Smooth muscle cell (in vitro differentiated cells): ENCODE results near the gene TNFRSF14. TPM values are rescaled to one million over a fixed set of nuclear protein-coding genes. Genes with fewer than 3 reads are reported as not detected.

Source experiments
- DNase-seq: peaks from one replicate; lab custom pipeline; 2025; ENCODE audit not compliant: unreplicated experiment; lab: John Stamatoyannopoulos, UW
- H2AFZ ChIP-seq: fragments of 200-600 bp; sonication (generic); 2 replicates; pipeline ENCODE4 v1.6.0; 2016; ENCODE audit warnings: antibody characterized with exemption, low read depth, mild to moderate bottlenecking
- H3F3A ChIP-seq: fragments of 200-600 bp; sonication (generic); 2 replicates; pipeline ENCODE4 v1.6.0; 2017; ENCODE audit warnings: antibody characterized with exemption, low read depth
- H3K27ac ChIP-seq: fragments of 200-600 bp; sonication (generic); 2 replicates; pipeline ENCODE4 v1.5.1; 2016; ENCODE audit warnings: low read depth, mild to moderate bottlenecking
- H3K27me3 ChIP-seq: fragments of 200-600 bp; sonication (generic); 2 replicates; pipeline ENCODE4 v1.6.1; 2016; ENCODE audit warnings: low read depth, mild to moderate bottlenecking
- H3K36me3 ChIP-seq: fragments of 200-600 bp; sonication (generic); 2 replicates; pipeline ENCODE4 v1.5.1; 2016; ENCODE audit warnings: low read depth
- H3K4me1 ChIP-seq: fragments of 200-600 bp; sonication (generic); 2 replicates; pipeline ENCODE4 v1.5.1; 2016; ENCODE audit warnings: low read depth
- H3K4me2 ChIP-seq: fragments of 200-600 bp; sonication (generic); 2 replicates; pipeline ENCODE4 v1.6.0; 2016; ENCODE audit warnings: mild to moderate bottlenecking
- H3K4me3 ChIP-seq: fragments of 200-600 bp; sonication (generic); 2 replicates; pipeline ENCODE4 v1.5.1; 2016; ENCODE audit warnings: mild to moderate bottlenecking
- H3K79me2 ChIP-seq: fragments of 200-600 bp; sonication (generic); 2 replicates; pipeline ENCODE4 v1.6.0; 2016; ENCODE audit warnings: low read depth, mild to moderate bottlenecking
- H3K9ac ChIP-seq: fragments of 200-600 bp; sonication (generic); 2 replicates; pipeline ENCODE4 v1.6.0; 2016; ENCODE audit warnings: low read depth
- H3K9me3 ChIP-seq: fragments of 200-600 bp; sonication (generic); replicated peaks from 2 replicates; pipeline ENCODE4 v1.5.1; 2016; ENCODE audit warnings: low read depth
- H4K20me1 ChIP-seq: fragments of 200-600 bp; sonication (generic); 2 replicates; pipeline ENCODE4 v1.6.0; 2016; ENCODE audit warnings: low read depth
- WGBS: methylation state at CpG from one replicate; pipeline ENCODE4 v1.1.7; 2016; ENCODE audit warnings: low lambda C conversion rate; 5-methylcytosine and 5-hydroxymethylcytosine counted together
- polyA plus RNA-seq: library from polyadenylated mRNA; unstranded; fragments of >200 nt; fragmentation: Nextera tagmentation; extraction: Ambion mirVana; gene quantifications from 2 replicates; pipeline ENCODE4 v1.2.1, GENCODE V29; 2016
- total RNA-seq: library from RNA; depleted of rRNA; stranded (reverse); fragments of >200 nt; gene quantifications from 2 replicates; pipeline ENCODE4 v1.2.3, GENCODE V29; 2014
- TF ChIP-seq, protein P1 (sequence below): fragments of 200-600 bp; sonication (generic); IDR thresholded peaks from 2 replicates; pipeline ENCODE4 v1.5.1; 2017; ENCODE audit warnings: borderline replicate concordance, mild to moderate bottlenecking, antibody characterized with exemption; ENCODE audit not compliant: insufficient read depth, poor library complexity, severe bottlenecking

The TNFRSF14 gene
- total and polyA plus RNA-seq, 2 experiments from 2014 or later = not detected

DNA sequence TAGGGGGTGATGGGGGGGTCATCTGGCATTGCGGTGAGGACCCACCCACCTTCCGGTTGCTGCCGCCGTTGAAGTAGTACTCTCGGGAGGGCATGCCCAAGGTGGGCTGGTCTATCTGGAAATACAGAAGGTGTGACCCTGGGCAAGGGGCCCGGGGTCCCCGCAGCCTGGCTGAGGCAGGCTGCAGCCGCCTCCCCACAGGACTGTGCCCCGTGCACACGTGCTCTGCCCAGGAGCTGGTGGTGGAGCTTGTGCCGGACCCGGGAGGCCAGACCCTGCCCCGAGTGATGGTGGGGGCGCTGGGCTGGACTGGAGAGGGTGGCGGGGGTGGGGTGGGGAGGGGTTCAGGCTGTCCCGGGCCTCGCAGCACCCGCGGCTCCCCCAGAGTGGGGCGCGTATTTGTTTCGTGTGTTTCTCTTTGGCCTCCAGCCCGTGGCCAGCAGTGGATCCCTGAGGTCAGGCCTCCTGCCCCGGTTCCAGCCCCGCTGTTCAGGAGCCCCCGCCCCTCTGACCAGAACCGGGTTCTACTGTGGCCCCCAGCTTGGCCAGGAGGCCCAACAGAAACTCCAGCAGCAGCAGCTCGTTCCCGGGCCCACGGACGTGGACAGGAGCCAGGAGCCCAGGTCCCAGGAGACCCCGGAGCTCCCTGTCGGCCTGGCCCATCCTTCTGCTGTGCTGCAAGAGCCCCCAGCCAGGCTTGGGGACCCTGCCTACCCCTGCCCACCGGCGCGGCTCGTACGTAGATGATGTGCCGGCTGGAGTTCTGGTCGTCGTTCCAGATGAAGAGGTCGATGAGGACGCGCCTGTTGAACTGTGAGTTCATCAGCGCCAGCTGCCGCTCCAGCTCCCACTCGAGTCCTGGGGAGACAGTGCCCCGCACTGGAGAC lies 49.6 kb downstream of the TNFRSF14 start:
- 94% methylated on average over 45 of the region's 48 CpGs for WGBS
- no peak overlapping the region for H2AFZ ChIP-seq

DNA sequence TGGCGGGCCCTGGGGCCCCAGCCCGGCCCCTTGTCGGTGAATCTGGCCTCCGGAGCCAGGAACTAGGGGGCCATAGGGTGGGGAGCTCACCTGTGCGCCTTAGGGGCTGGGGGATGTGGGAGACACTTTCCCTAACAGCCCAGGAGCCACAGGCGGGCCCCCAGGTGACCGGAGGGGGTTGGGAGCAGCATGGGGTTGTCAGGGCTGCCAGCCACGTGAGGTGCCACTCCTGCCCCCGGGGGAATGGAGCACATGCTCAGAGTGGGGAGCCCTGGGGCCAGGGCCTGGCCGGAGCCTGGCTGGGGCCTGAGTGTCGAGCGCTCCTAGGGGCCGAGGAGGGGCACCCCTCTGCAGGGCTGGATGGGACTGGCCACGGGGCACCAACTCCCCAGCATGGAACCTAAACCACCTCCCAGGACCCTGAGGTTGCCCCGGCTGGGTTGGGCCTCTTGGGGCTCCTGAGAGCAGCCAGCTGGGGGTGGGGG lies 50.3 kb downstream of the TNFRSF14 start:
- Histone ChIP-seq H2AFZ (no peak overlapping the region), H3K4me3 (no peak overlapping the region), H3K4me1 (no peaks in the 10 kb centered on the region), H3K4me2 (no peak overlapping the region), H4K20me1 (no peaks in the 10 kb centered on the region), H3K36me3 (no peaks in the 10 kb centered on the region), H3K9ac (no peak overlapping the region), H3K27me3 (no peaks in the 10 kb centered on the region), H3K27ac (no peak overlapping the region), H3K79me2 (no peaks in the 10 kb centered on the region), H3F3A (no peaks in the 10 kb centered on the region), H3K9me3 (no peaks in the 10 kb centered on the region)
- 77% methylated on average over 13 of the region's 15 CpGs for WGBS
- TF ChIP-seq, protein P1, sequence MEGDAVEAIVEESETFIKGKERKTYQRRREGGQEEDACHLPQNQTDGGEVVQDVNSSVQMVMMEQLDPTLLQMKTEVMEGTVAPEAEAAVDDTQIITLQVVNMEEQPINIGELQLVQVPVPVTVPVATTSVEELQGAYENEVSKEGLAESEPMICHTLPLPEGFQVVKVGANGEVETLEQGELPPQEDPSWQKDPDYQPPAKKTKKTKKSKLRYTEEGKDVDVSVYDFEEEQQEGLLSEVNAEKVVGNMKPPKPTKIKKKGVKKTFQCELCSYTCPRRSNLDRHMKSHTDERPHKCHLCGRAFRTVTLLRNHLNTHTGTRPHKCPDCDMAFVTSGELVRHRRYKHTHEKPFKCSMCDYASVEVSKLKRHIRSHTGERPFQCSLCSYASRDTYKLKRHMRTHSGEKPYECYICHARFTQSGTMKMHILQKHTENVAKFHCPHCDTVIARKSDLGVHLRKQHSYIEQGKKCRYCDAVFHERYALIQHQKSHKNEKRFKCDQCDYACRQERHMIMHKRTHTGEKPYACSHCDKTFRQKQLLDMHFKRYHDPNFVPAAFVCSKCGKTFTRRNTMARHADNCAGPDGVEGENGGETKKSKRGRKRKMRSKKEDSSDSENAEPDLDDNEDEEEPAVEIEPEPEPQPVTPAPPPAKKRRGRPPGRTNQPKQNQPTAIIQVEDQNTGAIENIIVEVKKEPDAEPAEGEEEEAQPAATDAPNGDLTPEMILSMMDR = no peak
- DNase-seq = no peak

More for the DNA sequence above, 49.6 kb downstream of the TNFRSF14 start:
- no peak overlapping the region for H3K27ac ChIP-seq
- no peak overlapping the region for H3K4me2 ChIP-seq
- no peaks in the 10 kb centered on the region for H3K79me2 ChIP-seq
- no peaks in the 10 kb centered on the region for H3K36me3 ChIP-seq
- H4K20me1 ChIP-seq = no peaks in the 10 kb centered on the region
- H3K9ac ChIP-seq = no peak overlapping the region
- H3K4me3 ChIP-seq = no peak overlapping the region
- no peak for DNase-seq
- no peaks in the 10 kb centered on the region for H3K4me1 ChIP-seq
- H3K27me3 ChIP-seq = no peaks in the 10 kb centered on the region
- no peaks in the 10 kb centered on the region for H3K9me3 ChIP-seq
- H3F3A ChIP-seq = no peaks in the 10 kb centered on the region
- TF ChIP-seq, protein P1 = no peak

DNA sequence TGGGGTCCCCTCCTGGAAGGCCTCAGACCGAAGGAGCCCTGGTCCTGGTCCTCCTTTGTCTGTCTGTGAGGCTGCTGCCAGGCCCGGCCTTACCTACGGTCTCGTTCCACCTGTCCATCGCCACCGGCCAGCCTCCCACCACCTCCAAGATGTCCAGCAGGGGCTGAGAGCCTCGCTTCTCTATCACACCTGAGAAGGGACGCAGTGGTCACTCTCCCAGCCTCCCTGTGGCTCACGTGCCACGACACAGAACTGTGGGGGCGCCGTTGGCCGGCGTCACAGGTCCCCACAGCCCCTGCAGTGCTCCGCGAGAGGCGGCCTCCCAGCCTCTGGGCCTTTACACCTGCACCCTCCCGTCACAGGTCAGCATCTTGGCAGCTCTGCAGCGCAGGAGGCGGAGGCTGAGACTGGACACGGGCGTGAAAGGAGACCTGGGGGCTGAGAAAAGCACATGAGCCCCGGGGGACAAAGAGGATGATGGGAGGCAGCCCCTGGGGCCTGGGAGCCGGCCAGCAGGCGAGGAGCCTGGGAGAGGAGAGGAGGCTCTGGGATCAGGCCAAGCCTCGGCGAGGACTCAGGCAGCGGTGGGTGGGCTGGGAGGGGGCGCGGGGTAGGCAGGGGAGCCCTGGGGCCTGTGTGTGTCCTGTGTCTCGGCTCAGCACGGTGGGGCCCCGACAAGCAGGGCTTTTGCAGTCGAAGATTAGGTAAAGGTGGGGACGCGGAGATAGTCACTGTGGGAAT lies 50.9 kb downstream of the TNFRSF14 start:
- Histone ChIP-seq H3K27me3 (no peaks in the 10 kb centered on the region), H4K20me1 (no peaks in the 10 kb centered on the region), H2AFZ (no peak overlapping the region), H3F3A (no peaks in the 10 kb centered on the region), H3K4me2 (no peak overlapping the region), H3K79me2 (no peaks in the 10 kb centered on the region), H3K9ac (no peak overlapping the region), H3K9me3 (no peaks in the 10 kb centered on the region), H3K36me3 (no peaks in the 10 kb centered on the region), H3K4me3 (no peak overlapping the region), H3K4me1 (no peaks in the 10 kb centered on the region), H3K27ac (no peak overlapping the region)
- WGBS = 86% methylated on average over 36 of the region's 36 CpGs
- TF ChIP-seq, protein P1 = no peak
- no peak for DNase-seq
